H1 (cell line): ENCODE data around the gene KCNH4. TPM values are rescaled to one million over a fixed set of nuclear protein-coding genes. Genes with fewer than 3 reads are reported as not detected.

Experiments
- BCL11A ChIP-seq, 2 experiments: IDR thresholded peaks; one replicate each; pipeline ENCODE4 v1.6.1; 2011; ENCODE audit warnings: low read depth in 2 of 2, low read length in 2 of 2, mild to moderate bottlenecking in 2 of 2
- EGR1 ChIP-seq: IDR thresholded peaks from 2 replicates; pipeline ENCODE4 v1.6.1; 2011; ENCODE audit warnings: low read depth, low read length, borderline replicate concordance
- HDAC6 ChIP-seq: IDR thresholded peaks from one replicate; pipeline ENCODE4 v1.7.1; 2012; ENCODE audit warnings: low read depth, mild to moderate bottlenecking, inconsistent platforms, low read length, moderate library complexity
- polyA plus RNA-seq, 7 experiments: library from polyadenylated mRNA; depleted of rRNA in 3 of 7; stranded (reverse) in 5 of 7; unstranded in 2 of 7; fragments of >200 nt in 5 of 7; fragments of 200-250 nt in 2 of 7; gene quantifications; 1 replicate in 5 of 7; 2 replicates in 1 of 7; 4 replicates in 1 of 7; pipeline versions ENCODE4 v1.2.1 to v1.2.3, GENCODE V29; 2011 to 2013; ENCODE audit warnings: missing spikeins in 2 of 7, mixed read lengths in 2 of 7
- total RNA-seq: library from RNA; stranded (reverse); fragmentation: NEBNext Ultra II Directional; extraction: Animal tissue kit (Norgen Biotek cat#: 25700); gene quantifications from 2 replicates; pipeline ENCODE4 v1.2.1, GENCODE V29; 2021
- TF ChIP-seq, protein P1 (sequence below), 3 experiments: IDR thresholded peaks; 1 replicate in 2 of 3; 2 replicates in 1 of 3; pipeline versions ENCODE4 v1.5.1 to v1.6.1; 2011; ENCODE audit warnings: low read length in 3 of 3, mild to moderate bottlenecking in 3 of 3, inconsistent platforms in 2 of 3, low read depth in 1 of 3, moderate library complexity in 1 of 3; ENCODE audit not compliant: insufficient read depth in 1 of 3; ENCODE audit errors: control extremely low read depth in 1 of 3

Gene KCNH4
- total and polyA plus RNA-seq, 2 of the 8 experiments (the other 6 are each of a cell fraction or from before 2014, with no cell fraction given), result 0.44 to 0.47 TPM

DNA sequence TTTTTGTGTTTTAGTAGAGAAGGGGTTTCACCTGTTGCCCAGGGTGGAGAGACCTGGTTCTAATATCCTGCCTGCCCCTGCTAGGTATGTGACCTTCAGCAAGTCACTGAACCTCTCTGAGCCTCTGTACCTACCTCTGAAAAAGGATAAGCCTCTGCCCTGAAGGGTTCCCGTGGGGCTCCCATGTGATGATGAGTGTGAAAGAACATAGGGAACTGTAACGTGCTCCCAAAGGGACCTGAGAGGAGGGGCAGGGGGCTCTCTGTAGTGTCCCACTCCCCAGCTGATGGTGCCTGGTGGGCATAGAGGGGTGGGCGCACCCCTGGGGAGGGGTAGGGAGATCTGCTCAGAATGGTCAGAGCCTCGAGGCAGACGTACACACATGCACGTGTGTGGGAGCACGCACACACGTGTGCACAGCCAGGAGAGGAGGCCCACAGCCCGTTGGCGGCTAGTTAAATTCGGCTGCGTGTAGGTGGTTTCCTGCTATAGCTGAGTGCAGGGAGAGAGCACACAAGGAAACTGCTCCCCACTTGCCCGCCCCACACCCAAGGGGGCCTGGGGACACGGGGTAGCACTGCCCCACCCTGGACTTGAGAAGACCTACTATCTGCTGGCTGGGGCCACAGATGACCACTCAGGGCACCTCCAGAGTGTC, 6.7 kb downstream of the KCNH4 start (continued):
- TF ChIP-seq, protein P1, sequence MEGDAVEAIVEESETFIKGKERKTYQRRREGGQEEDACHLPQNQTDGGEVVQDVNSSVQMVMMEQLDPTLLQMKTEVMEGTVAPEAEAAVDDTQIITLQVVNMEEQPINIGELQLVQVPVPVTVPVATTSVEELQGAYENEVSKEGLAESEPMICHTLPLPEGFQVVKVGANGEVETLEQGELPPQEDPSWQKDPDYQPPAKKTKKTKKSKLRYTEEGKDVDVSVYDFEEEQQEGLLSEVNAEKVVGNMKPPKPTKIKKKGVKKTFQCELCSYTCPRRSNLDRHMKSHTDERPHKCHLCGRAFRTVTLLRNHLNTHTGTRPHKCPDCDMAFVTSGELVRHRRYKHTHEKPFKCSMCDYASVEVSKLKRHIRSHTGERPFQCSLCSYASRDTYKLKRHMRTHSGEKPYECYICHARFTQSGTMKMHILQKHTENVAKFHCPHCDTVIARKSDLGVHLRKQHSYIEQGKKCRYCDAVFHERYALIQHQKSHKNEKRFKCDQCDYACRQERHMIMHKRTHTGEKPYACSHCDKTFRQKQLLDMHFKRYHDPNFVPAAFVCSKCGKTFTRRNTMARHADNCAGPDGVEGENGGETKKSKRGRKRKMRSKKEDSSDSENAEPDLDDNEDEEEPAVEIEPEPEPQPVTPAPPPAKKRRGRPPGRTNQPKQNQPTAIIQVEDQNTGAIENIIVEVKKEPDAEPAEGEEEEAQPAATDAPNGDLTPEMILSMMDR (IDR thresholded peaks at IDR 0.05; ENCODE audit: control extremely low read depth in 1 of 3, insufficient read depth in 1 of 3, low read depth in 1 of 3, low read length in 3 of 3), result no peak
- TF ChIP-seq BCL11A (IDR thresholded peaks at IDR 0.05; ENCODE audit: low read depth in 2 of 2, low read length in 2 of 2) (no peak), HDAC6 (no peak), EGR1 (no peak)
